ENCODE data around the gene ITGA4. TPM values are rescaled to one million over a fixed set of nuclear protein-coding genes. Genes with fewer than 3 reads are reported as not detected.

Gene ITGA4
- 10 to 100 TPM; 21.0 to 33.5 (median 30.4) TPM for total RNA-seq (2021; fragmentation: NEBNext Ultra II Directional; extraction: Animal tissue kit (Norgen Biotek cat#: 25700))
- long read RNA-seq, full-length matches to known transcripts: 28 of 42 reads
- long read RNA-seq, partial matches to known transcripts: 9 of 42 reads
- long read RNA-seq, other reads (novel, unspliced or antisense): 5 of 42 reads

DNA sequence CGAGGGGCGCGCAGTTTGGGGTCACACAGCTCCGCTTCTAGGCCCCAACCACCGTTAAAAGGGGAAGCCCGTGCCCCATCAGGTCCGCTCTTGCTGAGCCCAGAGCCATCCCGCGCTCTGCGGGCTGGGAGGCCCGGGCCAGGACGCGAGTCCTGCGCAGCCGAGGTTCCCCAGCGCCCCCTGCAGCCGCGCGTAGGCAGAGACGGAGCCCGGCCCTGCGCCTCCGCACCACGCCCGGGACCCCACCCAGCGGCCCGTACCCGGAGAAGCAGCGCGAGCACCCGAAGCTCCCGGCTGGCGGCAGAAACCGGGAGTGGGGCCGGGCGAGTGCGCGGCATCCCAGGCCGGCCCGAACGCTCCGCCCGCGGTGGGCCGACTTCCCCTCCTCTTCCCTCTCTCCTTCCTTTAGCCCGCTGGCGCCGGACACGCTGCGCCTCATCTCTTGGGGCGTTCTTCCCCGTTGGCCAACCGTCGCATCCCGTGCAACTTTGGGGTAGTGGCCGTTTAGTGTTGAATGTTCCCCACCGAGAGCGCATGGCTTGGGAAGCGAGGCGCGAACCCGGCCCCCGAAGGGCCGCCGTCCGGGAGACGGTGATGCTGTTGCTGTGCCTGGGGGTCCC is at the start of gene ITGA4:
Gene ITGA4 (plus strand): TSS at position 266 of the 620 bp plus-strand sequence. CDS start 269 bp downstream, at position 535.
- peaks cover 43% of the 10 kb centered on the region for H3K4me1 Mint-ChIP-seq (ENCODE audit: low read depth)
- DNase-seq: peak; percentile 63
- H3K4me3 Mint-ChIP-seq: peak within 1 kb of the TSS; percentile 90
- peak within 1 kb of the TSS; percentile 82 for H3K27ac Mint-ChIP-seq
- no peaks in the 10 kb centered on the region for H3K36me3 Mint-ChIP-seq (ENCODE audit: low read depth)
- TF ChIP-seq, protein P1, sequence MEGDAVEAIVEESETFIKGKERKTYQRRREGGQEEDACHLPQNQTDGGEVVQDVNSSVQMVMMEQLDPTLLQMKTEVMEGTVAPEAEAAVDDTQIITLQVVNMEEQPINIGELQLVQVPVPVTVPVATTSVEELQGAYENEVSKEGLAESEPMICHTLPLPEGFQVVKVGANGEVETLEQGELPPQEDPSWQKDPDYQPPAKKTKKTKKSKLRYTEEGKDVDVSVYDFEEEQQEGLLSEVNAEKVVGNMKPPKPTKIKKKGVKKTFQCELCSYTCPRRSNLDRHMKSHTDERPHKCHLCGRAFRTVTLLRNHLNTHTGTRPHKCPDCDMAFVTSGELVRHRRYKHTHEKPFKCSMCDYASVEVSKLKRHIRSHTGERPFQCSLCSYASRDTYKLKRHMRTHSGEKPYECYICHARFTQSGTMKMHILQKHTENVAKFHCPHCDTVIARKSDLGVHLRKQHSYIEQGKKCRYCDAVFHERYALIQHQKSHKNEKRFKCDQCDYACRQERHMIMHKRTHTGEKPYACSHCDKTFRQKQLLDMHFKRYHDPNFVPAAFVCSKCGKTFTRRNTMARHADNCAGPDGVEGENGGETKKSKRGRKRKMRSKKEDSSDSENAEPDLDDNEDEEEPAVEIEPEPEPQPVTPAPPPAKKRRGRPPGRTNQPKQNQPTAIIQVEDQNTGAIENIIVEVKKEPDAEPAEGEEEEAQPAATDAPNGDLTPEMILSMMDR (IDR thresholded peaks at IDR 0.05): peak; percentile 84
- H3K9me3 Mint-ChIP-seq: no peaks in the 10 kb centered on the region
- peaks cover 3% of the 10 kb centered on the region for H3K27me3 Mint-ChIP-seq (ENCODE audit: insufficient read depth)

- no peak for DNase-seq
- H3K27me3 Mint-ChIP-seq (ENCODE audit: insufficient read depth): peaks cover 8% of the 10 kb centered on the region
- peaks cover 7% of the 10 kb centered on the region for H3K4me1 Mint-ChIP-seq (ENCODE audit: low read depth)
- no peaks in the 10 kb centered on the region; the same call in 1 of the 2 replicates for H3K36me3 Mint-ChIP-seq (ENCODE audit: low read depth)
- H3K27ac Mint-ChIP-seq: no peak overlapping the region
- TF ChIP-seq, protein P1 (IDR thresholded peaks at IDR 0.05): no peak
- peaks cover 4% of the 10 kb centered on the region; the same call in 1 of the 2 replicates for H3K9me3 Mint-ChIP-seq
- no peak overlapping the region for H3K4me3 Mint-ChIP-seq
Measured at GRCh38 chr2:181408861-181409260, 48.3 kb upstream of the ITGA4 start.

DNA sequence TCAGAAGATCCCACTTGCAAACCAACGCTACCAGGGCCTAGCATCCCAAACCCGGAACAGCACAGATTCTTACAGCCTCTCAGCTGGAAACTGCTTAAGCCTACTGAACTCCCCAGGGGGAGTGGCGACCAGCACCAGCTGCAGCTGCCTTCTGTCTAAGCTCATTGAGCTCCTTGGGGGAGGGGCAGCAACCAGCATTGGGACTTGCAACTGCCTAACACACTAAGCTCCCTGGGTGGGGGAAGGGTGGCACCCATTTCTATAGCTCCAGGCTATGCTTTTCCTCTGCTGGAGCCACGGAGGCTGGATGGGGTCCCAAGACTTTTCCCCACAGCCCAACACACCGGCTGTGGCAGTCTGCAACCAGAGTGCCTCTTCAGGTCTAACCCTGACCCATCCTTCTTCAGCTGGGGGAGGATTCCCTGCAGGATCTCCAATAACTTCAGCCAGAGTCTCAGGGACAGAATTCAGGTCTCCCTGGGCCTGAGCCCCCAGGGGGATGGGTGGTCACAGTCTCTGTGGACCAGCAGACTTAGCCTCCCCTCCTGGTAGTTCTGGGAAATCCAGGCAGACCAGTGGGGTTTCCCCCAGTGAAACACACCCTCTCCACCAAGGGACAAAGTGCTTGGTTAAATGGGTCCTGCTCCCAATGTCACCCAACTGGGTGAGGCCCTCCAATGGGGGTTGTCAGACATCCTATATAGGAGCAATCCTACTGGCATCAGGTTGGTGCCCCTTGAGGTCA is 45.9 kb upstream of the ITGA4 start:
- no peak overlapping the region for H3K4me3 Mint-ChIP-seq
- H3K27me3 Mint-ChIP-seq (ENCODE audit: insufficient read depth): peaks cover 6% of the 10 kb centered on the region
- H3K36me3 Mint-ChIP-seq (ENCODE audit: low read depth): no peaks in the 10 kb centered on the region; the same call in 1 of the 2 replicates
- no peak for DNase-seq
- TF ChIP-seq, protein P1 (IDR thresholded peaks at IDR 0.05): no peak
- H3K4me1 Mint-ChIP-seq (ENCODE audit: low read depth): peaks cover 7% of the 10 kb centered on the region
- H3K9me3 Mint-ChIP-seq: peaks cover 18% of the 10 kb centered on the region
- H3K27ac Mint-ChIP-seq: no peak overlapping the region

- no peak for DNase-seq
- Mint-ChIP-seq H3K36me3 (ENCODE audit: low read depth) (no peaks in the 10 kb centered on the region; the same call in 1 of the 2 replicates), H3K27me3 (ENCODE audit: insufficient read depth) (no peaks in the 10 kb centered on the region; the same call in 1 of the 2 replicates), H3K4me1 (ENCODE audit: low read depth) (no peaks in the 10 kb centered on the region), H3K4me3 (no peak overlapping the region), H3K9me3 (peaks cover 12% of the 10 kb centered on the region), H3K27ac (no peak overlapping the region)
- TF ChIP-seq, protein P1 (IDR thresholded peaks at IDR 0.05): no peak
Measured at GRCh38 chr2:181419129-181419855, 37.9 kb upstream of the ITGA4 start.

Measured in HFFc6 (cell line).